ENCODE data around the gene ZNF260.

Gene ZNF260

GRCh38 chr19:36489118-36489919 lies 38.8 kb downstream of the ZNF260 start, which contains the start of gene ZNF566:
TSS of gene ZNF566 (minus strand) at chr19:36489561. CDS start at chr19:36476557, 13,004 bp downstream.
- peak; percentile 97 for DNase-seq

GRCh38 chr19:36488846-36489117 lies 39.3 kb downstream of the ZNF260 start:
- peak; percentile 64 for DNase-seq

- no peak for DNase-seq
Measured at GRCh38 chr19:36488118-36488845, 39.8 kb downstream of the ZNF260 start.

- DNase-seq = no peak
Measured at GRCh38 chr19:36483653-36484052, 44.4 kb downstream of the ZNF260 start.

GRCh38 chr19:36482876-36483275 lies 45.2 kb downstream of the ZNF260 start:
- DNase-seq = no peak

All from stimulated activated CD4-positive, alpha-beta T cell treated with anti-CD3 and anti-CD28 coated beads, Interleukin-1b, Interleukin-23, amount 100 ng/mL, for 48 hours (primary cell).